Esophagus muscularis mucosa (tissue), 4 donors: ENCODE measurements around the gene INPP5F.

Source experiments
- EP300 ChIP-seq: sonication (generic); formaldehyde crosslinking; IDR thresholded peaks from one replicate; pipeline ENCODE4 v1.6.1; 2017; ENCODE audit warnings: antibody characterized with exemption
- POLR2A ChIP-seq: fragments of 450-650 bp; IDR thresholded peaks from one replicate; pipeline ENCODE4 v1.6.1; 2017; ENCODE audit warnings: antibody characterized with exemption, moderate library complexity, mild to moderate bottlenecking, low read depth
- POLR2AphosphoS5 ChIP-seq, 2 donors: sonication (generic); formaldehyde crosslinking; IDR thresholded peaks; one replicate each; pipeline ENCODE4 v1.6.1; 2017; ENCODE audit warnings: antibody characterized with exemption in 2 of 2
- TF ChIP-seq, protein P1 (sequence below), 3 experiments: fragments of 200-600 bp in 2 of 3; fragments of 450-650 bp in 1 of 3; sonication (generic) in 2 of 3; IDR thresholded peaks; one replicate each; pipeline ENCODE4 v1.5.1; 2017 to 2019; ENCODE audit warnings: antibody characterized with exemption in 3 of 3, mild to moderate bottlenecking in 2 of 3, moderate library complexity in 1 of 3

DNA sequence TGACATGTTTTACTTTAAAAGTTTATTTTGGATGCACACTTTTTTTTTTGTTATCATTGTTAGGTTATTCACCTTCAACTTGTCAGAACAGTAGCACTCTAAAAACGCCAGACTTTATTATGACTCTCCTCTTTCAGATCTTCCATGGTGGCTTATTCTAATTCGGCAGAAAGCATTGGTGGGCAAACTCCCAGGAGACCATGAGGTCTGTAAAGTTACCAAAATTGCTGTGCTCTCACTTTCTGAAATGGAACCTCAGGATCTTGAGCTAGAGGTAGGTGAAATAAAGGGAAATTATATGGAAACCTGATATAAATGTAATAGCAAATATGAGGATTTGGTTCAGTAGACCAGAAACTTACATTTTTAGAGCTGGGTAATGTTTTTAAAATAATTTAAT lies 55.6 kb downstream of the INPP5F start:
- TF ChIP-seq, protein P1, sequence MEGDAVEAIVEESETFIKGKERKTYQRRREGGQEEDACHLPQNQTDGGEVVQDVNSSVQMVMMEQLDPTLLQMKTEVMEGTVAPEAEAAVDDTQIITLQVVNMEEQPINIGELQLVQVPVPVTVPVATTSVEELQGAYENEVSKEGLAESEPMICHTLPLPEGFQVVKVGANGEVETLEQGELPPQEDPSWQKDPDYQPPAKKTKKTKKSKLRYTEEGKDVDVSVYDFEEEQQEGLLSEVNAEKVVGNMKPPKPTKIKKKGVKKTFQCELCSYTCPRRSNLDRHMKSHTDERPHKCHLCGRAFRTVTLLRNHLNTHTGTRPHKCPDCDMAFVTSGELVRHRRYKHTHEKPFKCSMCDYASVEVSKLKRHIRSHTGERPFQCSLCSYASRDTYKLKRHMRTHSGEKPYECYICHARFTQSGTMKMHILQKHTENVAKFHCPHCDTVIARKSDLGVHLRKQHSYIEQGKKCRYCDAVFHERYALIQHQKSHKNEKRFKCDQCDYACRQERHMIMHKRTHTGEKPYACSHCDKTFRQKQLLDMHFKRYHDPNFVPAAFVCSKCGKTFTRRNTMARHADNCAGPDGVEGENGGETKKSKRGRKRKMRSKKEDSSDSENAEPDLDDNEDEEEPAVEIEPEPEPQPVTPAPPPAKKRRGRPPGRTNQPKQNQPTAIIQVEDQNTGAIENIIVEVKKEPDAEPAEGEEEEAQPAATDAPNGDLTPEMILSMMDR (IDR thresholded peaks at IDR 0.05): no peak
- no peak for TF ChIP-seq EP300
- TF ChIP-seq POLR2A: no peak
- no peak for TF ChIP-seq POLR2AphosphoS5 (IDR thresholded peaks at IDR 0.05)
